Measurements from ENCODE around the gene UBA3. TPM values are rescaled to one million over a fixed set of nuclear protein-coding genes. Genes with fewer than 3 reads are reported as not detected.

Gene UBA3
- total and polyA plus RNA-seq, 10 of the 15 experiments (the other 5 are each of a cell fraction or from before 2014, with no cell fraction given): 72.9 to 131 (median 102) TPM

DNA sequence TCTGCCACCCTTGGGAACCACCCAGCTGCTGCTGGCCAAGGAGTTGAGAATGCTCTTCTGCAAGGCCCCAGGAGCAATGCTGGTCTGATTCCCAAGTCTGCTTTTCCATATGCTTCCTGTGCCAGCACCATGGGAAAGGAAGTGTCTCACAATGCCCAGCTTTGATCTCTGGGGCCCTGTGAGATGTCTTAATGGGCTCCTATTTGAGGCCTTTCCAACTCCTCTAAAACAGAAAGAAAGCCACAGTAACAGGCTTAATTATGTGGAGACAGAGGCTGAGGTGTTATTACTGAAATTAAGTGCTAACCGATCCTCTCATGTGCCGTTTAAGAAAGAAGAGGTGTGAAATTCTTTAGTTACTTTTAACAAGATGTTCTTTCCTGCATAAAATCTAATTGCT is 71.2 kb downstream of the UBA3 start (continued):
- TF ChIP-seq SMAD1 (IDR thresholded peaks at IDR 0.05; ENCODE audit: low read depth, partially characterized antibody) (no peak), POLR2AphosphoS5 (IDR thresholded peaks at IDR 0.05; ENCODE audit: low read length) (no peak), IRF4 (IDR thresholded peaks at IDR 0.05; ENCODE audit: low read depth, low read length) (no peak), BRCA1 (IDR thresholded peaks at IDR 0.05; ENCODE audit: low read depth, low read length) (no peak), TCF3 (IDR thresholded peaks at IDR 0.05; ENCODE audit: borderline replicate concordance, insufficient read depth, low read depth, low read length) (no peak), TCF12 (IDR thresholded peaks at IDR 0.05; ENCODE audit: low read depth, low read length) (no peak), KDM1A (IDR thresholded peaks at IDR 0.05; ENCODE audit: borderline replicate concordance) (no peak), TBL1XR1 (IDR thresholded peaks at IDR 0.05; ENCODE audit: low read depth, low read length) (no peak), SMARCA5 (IDR thresholded peaks at IDR 0.05) (no peak), EP300 (IDR thresholded peaks at IDR 0.05; ENCODE audit: borderline replicate concordance in 1 of 2, control insufficient read depth in 1 of 2, low read depth in 2 of 2, low read length in 2 of 2) (peak in 1 of 2 experiments; percentile 50; a peak in 1 of 4 replicates), SMC3 (IDR thresholded peaks at IDR 0.05; ENCODE audit: borderline replicate concordance, low read length) (no peak), HCFC1 (IDR thresholded peaks at IDR 0.05; ENCODE audit: low read length) (no peak), SIN3A (IDR thresholded peaks at IDR 0.05; ENCODE audit: low read depth, low read length) (no peak), MTA2 (IDR thresholded peaks at IDR 0.05; ENCODE audit: low read depth) (peak; percentile 99), MAX (IDR thresholded peaks at IDR 0.05; ENCODE audit: low read depth, low read length) (no peak), NBN (IDR thresholded peaks at IDR 0.05) (peak; percentile 41; the same call in 1 of the 2 replicates), HDAC6 (IDR thresholded peaks at IDR 0.05; ENCODE audit: unreplicated experiment) (no peak), STAT3 (IDR thresholded peaks at IDR 0.05; ENCODE audit: low read depth, low read length) (no peak), GABPA (IDR thresholded peaks at IDR 0.05; ENCODE audit: low read depth) (no peak)
- TF ChIP-seq, protein P1, sequence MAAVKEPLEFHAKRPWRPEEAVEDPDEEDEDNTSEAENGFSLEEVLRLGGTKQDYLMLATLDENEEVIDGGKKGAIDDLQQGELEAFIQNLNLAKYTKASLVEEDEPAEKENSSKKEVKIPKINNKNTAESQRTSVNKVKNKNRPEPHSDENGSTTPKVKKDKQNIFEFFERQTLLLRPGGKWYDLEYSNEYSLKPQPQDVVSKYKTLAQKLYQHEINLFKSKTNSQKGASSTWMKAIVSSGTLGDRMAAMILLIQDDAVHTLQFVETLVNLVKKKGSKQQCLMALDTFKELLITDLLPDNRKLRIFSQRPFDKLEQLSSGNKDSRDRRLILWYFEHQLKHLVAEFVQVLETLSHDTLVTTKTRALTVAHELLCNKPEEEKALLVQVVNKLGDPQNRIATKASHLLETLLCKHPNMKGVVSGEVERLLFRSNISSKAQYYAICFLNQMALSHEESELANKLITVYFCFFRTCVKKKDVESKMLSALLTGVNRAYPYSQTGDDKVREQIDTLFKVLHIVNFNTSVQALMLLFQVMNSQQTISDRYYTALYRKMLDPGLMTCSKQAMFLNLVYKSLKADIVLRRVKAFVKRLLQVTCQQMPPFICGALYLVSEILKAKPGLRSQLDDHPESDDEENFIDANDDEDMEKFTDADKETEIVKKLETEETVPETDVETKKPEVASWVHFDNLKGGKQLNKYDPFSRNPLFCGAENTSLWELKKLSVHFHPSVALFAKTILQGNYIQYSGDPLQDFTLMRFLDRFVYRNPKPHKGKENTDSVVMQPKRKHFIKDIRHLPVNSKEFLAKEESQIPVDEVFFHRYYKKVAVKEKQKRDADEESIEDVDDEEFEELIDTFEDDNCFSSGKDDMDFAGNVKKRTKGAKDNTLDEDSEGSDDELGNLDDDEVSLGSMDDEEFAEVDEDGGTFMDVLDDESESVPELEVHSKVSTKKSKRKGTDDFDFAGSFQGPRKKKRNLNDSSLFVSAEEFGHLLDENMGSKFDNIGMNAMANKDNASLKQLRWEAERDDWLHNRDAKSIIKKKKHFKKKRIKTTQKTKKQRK (IDR thresholded peaks at IDR 0.05; ENCODE audit: low read depth, low read length): no peak
- TF ChIP-seq, protein P2, sequence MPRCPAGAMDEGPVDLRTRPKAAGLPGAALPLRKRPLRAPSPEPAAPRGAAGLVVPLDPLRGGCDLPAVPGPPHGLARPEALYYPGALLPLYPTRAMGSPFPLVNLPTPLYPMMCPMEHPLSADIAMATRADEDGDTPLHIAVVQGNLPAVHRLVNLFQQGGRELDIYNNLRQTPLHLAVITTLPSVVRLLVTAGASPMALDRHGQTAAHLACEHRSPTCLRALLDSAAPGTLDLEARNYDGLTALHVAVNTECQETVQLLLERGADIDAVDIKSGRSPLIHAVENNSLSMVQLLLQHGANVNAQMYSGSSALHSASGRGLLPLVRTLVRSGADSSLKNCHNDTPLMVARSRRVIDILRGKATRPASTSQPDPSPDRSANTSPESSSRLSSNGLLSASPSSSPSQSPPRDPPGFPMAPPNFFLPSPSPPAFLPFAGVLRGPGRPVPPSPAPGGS (IDR thresholded peaks at IDR 0.05; ENCODE audit: borderline replicate concordance, insufficient read depth, low read depth, low read length, poor library complexity, severe bottlenecking): no peak
- TF ChIP-seq, protein P3, sequence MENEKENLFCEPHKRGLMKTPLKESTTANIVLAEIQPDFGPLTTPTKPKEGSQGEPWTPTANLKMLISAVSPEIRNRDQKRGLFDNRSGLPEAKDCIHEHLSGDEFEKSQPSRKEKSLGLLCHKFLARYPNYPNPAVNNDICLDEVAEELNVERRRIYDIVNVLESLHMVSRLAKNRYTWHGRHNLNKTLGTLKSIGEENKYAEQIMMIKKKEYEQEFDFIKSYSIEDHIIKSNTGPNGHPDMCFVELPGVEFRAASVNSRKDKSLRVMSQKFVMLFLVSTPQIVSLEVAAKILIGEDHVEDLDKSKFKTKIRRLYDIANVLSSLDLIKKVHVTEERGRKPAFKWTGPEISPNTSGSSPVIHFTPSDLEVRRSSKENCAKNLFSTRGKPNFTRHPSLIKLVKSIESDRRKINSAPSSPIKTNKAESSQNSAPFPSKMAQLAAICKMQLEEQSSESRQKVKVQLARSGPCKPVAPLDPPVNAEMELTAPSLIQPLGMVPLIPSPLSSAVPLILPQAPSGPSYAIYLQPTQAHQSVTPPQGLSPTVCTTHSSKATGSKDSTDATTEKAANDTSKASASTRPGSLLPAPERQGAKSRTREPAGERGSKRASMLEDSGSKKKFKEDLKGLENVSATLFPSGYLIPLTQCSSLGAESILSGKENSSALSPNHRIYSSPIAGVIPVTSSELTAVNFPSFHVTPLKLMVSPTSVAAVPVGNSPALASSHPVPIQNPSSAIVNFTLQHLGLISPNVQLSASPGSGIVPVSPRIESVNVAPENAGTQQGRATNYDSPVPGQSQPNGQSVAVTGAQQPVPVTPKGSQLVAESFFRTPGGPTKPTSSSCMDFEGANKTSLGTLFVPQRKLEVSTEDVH (IDR thresholded peaks at IDR 0.05; ENCODE audit: low read depth, partially characterized antibody): peak; percentile 18
- TF ChIP-seq, protein P4, sequence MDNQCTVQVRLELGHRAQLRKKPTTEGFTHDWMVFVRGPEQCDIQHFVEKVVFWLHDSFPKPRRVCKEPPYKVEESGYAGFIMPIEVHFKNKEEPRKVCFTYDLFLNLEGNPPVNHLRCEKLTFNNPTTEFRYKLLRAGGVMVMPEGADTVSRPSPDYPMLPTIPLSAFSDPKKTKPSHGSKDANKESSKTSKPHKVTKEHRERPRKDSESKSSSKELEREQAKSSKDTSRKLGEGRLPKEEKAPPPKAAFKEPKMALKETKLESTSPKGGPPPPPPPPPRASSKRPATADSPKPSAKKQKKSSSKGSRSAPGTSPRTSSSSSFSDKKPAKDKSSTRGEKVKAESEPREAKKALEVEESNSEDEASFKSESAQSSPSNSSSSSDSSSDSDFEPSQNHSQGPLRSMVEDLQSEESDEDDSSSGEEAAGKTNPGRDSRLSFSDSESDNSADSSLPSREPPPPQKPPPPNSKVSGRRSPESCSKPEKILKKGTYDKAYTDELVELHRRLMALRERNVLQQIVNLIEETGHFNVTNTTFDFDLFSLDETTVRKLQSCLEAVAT (IDR thresholded peaks at IDR 0.05): no peak
